Left renal pelvis (tissue), 4 donors: ENCODE results near the gene DGKG. TPM values are rescaled to one million over a fixed set of nuclear protein-coding genes. Genes with fewer than 3 reads are reported as not detected.
A peak's percentile ranks its signal among the peaks of the same experiment; 100 is the strongest.

Experiments
- DNase-seq, 4 donors: peaks; one replicate each; pipeline ENCODE4 v3.0.0-alpha.2; 2013; ENCODE audit warnings: low read depth in 4 of 4, low spot score in 3 of 4
- polyA plus RNA-seq, 4 donors: library from polyadenylated mRNA; unstranded; fragments of 120-200 nt; gene quantifications; one replicate each; pipeline ENCODE4 v1.2.1, GENCODE V29; 2013; ENCODE audit not compliant: insufficient read length in 4 of 4

Gene DGKG
- polyA plus RNA-seq, 4 donors: 0.39 to 0.56 (median 0.50) TPM

DNA sequence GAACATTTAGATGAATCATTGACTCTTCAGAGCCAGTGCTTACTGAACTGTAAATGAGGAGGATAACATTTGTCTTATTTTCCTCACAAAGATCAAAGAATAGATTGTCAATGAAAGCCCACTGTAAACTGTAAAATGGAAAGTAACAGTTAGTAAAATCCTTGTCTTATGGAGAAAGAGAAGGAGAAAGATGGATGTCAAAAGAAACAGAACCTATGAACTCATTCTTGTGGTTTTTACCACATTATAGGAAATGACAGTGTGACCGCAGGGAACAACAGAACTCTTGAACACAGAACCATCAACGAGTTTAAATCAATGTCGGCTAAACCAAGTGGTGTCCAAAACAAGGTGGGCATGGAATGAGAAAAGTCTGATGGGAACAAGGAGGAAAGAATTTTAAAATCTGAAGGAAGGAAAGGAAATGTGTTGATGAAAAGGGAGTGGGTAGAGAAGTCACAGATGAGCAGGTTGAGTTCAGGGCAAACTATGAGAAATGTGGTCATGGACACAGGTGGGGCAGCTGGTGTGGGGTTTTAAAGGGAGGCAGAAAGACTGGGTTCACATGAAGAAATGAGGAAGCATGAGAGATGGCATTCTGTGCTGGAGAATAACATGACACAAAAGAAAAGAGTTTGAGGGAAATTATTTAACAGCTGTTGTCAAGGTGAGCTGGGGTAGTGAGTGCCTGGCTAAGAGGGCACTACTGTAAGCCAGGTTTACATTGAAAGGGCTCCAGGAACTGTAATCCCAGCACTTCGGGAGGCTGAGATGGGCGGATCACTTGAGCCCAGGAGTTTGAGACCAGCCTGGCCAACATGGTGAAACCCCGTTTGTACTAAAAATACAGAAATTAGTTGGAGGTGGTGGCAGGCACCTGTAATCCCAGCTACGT, 210.7 kb downstream of the DGKG start:
- no peak for DNase-seq

DNA sequence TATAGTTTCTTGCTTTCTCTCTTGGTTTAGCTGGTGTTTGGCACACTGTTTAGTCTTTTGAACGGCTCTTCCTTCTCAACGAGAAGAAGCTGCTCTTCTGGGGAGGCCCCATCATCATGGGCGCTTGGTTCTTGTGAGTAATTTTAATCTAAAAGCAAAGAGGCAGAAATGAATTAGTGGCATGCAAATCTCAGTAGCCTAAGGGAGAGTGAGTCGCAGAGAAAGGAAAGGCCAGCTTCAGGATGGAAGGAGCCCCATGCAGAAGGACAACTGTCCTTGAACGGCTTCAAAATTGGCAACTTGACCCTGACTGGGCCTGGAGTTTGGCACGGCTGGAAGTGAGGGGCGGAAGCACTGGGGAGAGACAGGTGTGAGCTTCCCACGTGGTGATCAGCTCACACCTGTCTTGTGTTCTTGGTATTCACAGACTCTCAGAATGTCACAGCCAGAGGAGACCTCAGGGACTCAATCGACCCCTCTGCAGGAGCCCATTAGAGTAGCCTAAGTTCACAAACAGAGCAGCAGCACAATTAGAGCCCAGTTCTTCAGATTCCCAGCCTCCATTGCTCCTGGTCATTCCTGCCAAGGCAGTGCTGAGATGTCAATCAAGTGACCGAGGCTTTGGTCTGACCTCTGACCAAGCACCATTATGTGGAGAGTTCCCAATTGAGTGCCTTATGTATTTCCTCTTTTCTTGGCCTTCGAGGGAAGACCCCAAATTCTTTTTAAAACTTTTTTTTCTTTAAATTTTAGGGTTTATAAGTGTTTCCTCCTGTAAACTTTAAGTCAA, 211.8 kb downstream of the DGKG start:
- no peak for DNase-seq

DNA sequence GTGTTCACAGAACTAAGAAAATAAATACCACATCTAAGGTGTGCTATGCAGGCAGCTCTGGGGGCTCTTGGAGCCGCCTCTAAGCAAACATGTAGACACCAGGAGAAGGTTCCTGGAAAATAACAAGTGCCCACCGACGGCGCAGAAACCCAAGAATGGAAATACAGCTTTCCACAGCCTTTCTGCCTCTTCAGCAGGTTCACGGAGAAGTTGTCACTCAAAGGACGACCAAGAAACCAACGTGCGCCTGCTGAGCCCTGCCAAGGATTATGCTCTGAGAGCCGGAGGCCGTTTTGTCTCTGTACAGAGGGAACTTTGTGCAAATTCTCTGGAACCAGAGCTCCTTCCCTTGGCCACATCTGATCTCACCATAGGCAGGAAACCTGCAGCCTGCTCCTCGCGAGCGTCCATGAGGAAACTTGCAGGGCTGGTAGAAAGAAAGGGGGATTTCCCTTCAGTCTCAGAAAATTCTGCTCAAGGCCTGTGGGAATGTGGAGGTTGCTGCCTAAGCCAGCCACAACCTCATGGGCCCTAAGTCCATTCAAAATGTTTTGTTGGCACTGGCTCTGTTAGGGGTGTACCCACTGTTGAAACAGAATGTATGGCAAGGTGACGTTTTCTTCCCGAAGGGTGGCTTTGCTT, 212.6 kb downstream of the DGKG start:
- no peak for DNase-seq

DNA sequence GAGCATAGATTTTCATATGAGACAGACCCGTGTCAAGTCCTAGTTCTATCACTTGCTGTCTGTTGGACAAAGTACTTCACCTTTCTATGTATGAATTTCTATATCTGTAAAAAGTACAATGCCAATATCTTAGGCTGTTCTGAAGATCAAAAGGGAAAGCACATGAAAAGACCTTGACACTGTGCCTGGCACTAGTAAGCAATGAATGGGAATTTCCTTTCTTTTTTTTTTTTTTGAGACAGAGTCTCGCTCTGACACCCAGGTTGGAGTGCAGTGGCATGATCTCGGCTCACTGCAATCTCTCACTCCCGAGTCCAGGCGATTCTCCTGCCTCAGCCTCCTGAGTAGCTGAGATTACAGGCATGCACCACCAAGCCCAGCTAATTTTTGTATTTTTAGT, 217.8 kb downstream of the DGKG start:
- no peak for DNase-seq

DNA sequence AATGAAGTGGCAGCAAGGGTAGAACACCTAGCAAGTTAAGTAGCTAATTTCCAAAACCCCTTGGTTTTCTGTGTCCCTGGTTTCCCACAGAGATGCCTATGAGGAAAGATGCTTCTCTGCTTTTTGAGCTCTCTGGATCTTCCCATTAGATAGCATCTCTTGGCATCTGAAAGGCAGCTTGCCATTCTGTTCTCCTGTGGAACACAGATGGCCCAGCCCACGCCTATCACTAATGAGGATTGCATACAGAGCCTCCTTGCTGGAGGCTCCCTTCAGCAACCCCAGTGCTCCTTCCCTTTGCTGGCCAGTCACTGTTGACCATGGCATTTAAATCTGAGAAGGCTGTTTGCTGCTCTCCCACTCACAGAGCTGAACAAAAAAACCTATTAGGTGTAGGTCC, 218.8 kb downstream of the DGKG start:
- no peak for DNase-seq

DNA sequence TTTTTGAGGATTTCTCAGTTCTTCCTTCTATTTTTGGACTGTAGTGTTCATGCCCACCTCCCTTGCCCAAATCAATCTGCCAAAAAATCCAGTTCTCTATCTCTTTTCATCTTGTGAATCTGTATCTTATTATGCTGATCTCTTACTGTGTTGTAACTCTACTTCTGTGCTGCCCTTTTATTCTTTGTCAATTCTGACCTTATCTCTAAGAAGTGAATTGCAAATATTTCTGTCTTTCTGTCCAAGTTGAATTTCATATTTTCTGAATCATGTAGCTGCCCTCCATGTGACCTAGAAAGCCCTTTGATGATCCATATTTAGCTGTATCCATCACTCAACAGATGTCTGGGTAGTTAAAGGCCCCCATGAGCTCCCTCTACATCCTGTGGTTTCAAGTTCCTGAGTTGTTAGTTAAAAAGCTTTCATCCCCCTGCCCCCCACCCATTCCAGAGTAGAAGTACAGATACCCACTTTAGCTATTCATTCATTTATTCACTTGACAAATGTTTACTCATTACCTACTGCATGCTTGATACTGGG, 219.6 kb downstream of the DGKG start:
- no peak for DNase-seq

DNA sequence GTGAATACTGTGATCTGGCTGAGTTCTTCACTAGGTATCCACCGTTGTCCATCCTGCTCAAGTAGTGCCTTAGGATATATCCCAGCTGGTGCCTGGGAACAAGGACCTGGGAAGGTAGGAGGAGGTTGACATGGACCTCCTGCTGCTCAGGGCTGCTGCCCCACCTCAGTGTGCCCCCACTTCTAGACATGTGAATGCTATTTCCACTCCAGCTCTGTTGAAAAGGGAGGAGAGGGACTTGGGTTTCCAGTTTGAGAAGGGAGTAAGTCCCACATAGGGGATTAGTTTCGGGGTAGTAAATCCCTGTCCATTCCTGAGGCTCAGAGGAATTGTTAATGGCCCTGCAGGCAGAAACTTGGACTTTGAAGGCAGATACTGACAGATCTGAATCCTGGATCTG, 220.2 kb downstream of the DGKG start:
- peak in 1 of 4 donors; percentile 47 for DNase-seq

DNA sequence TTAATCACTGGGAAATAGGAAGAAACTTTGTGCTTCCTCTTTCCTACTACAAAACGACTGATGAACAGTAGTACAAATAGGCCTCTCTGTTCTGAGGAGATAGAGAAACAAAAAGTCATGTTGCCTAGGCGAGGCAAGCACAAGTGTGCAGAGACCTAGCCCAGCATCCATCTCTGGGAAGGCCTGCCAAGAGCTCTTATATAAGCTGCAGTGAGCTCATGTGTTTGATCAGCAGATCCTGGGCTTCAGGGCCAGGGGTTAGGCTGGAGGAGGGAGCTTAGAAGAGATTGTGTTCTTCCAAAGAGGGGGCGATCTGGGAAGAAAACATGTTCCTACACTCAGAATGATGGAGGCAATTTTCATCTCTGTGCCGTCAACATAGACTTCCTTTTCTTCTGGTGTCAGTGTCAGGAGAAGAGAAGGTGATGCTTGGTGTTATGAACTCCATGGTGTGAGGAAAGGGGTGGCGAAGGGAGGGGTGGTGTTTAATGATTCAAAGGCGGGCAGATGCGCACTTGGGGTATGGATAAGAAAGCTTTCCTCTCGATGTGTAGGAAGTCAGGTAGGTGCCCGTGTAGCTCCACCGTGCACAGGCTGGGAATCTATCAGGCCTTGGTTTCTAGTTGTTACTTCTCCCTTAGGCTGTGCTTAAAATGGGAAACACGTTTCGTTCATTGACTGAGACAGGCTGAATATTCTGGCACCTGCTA, 223.6 kb downstream of the DGKG start:
- DNase-seq: no peak

DNA sequence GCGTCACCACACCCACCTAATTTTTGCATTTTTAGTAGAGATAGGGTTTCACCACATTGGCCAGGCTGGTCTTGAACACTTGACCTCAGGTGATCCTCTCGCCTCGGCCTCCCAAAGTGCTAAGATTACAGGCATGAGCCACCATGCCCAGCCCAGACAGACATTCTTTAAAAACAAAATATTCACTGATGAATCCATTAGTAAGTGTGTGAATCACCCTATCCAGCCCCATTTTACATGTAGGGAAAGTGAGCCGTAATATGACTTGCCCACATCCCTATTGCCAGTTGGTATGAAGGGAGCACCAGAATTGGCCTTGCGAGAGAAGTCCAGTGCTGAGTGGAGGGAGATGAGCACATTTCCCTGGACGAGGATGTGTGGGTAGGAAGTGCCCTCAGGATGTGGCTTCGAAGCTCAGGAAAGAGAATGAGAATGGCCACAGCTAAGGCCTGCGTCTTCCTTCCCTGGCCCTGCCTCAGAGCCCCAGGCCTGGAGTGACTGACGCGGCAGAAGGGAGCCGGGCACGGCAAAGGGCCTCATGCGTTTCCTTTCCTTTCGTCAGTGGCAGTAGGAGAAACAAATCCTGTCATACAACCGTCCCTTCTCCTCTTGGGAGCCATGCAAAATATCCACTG, 224.9 kb downstream of the DGKG start:
- no peak for DNase-seq

DNA sequence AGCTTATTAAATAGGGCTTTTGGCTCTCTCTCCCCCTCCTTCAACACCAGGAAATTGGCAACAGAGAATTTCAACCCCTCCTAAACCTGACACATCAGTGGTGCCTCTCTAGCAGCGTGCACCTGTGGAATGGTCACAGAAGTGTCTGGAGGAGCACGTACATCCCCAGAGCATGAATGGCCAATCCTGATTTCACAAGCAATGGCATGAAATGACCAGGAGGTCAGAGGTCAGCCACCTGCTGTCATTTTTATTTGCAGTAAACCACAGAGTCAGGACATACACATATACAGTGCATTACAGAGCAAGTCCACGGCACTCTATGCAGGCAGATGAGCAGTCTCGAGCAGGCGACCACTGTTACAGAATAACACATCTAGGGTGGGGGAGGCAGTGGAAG, 228.1 kb downstream of the DGKG start:
- no peak for DNase-seq

DNA sequence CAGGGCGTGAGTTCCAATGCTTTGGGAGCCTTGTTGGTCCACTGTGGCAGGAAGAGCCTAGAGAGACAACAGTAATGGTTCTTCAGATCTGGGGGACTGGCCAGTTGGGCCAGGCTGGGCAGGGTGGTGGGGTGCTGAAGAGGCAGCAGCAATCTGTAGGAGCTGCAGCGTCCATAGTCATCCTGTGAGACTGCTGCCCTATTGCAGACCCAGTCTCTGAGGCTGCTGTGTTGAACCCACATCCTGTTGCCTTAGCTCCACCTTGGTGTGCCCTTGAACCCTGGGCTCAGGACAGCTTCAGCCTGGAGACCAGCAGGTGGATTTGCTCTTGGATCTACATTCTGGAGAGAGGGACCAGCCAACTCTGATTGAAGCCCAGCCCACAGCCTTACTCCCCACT, 229.5 kb downstream of the DGKG start:
- no peak for DNase-seq

DNA sequence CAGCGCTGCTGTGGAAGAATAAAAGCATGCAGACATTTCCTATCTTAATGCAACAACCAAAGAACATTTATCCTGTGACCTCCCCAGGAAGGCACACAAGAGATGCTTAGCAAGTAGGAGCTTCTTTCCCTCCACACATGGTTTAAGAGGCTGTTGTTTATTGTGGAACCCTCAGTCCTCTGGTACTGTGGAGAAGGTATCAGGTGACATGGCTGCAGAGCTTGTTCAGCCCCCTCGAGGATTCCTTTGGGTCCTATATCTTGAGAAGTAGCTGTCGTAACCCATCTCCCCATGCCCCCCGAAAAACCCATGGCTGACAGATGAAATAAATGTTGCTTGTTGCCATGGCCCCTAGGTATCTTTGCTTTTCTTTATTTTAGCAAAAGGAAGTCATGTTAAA, 232.8 kb downstream of the DGKG start:
- no peak for DNase-seq

DNA sequence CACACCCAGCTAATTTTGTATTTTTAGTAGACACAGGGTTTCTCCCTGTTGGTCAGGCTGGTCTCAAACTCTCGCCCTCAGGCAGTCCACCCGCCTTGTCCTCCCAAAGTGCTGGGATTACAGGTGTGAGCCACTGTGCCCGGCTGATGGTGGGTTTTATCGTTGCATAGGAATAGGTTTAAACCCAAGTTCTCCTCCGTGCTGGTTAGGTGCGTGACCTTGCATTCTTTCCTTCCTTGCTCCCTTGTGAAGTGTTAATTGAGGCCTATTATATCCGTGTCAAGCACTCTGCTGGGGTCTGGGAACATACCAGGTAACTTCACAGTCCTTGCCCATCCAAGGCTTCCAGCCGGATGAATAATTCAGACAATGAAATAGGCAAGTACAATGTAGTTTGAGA, 233.9 kb downstream of the DGKG start:
- no peak for DNase-seq

DNA sequence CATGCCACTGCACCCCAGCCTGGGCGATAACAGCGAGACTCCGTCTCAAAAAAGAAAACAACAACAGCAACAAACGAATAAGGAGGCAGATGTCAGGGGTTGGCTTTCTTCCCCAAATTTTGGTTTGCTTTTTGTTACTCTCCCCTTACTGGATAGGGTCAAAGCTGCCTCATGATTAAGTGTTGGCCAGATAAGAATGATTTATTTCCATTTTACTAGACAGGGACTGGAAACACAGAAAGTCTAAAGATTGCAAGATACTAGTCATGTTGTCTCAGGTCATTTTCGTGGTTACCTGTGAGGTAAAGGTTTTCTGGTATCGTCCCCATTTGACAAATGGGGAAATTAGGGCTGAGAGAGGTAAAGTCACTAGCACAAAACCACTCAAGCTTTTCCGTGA, 234.6 kb downstream of the DGKG start:
- no peak for DNase-seq

DNA sequence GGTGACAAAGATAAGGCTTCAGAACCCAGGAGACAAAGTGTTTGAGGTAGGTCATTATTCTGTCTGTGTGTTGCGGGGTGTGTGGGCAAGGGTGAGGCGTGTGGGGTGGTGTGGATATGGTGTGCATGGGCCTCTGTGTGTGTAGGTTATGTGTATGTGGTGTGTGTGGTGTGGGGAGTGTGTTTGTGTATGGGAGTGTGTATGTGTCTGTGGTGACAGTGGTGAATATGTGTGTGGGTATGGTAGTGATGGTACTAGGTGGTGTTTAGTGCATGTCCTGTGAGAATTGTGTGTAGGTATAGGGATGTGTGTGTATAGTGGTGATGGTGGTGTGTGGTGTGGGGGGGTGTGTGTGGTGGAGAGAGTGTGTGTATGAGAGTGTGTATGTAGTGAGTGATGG, 236.9 kb downstream of the DGKG start:
- DNase-seq: no peak

DNA sequence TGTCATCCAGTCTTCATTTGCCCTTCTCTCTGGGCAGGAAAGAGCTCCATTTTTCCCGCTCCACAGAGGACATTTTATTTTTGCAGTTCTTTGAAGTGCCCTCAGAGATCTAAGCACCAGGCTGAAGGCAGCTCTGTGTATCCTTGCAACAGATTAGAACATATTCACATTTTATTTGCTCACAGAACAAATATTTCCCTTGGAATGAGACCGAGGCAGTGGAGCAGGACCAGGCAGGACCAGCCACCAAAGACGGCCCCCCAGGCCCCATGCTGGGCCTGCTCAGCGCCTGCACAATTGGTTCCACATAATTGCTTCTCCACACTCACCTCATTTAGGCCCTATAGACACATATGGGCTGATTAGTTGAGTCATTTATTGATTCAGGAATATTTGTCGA, 237.4 kb downstream of the DGKG start:
- no peak for DNase-seq

DNA sequence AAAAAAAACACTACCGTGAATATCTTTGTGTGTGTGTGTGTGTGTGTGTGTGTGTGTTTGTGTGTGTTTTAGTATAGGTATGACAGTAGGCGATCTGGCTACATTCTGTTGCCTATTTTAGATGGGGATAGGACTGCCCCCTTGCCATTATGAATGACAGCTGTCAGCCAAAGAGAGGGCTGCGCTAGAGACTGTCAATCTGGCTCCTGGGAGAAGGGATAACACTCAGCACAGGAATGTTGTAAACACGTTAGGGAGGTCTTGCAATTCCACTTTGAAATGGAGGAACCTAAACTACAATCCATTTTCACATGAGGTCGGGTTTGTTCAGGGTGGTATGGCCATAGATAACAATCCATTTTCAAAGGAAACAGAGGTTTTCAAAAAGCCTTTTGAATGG, 239.0 kb downstream of the DGKG start:
- DNase-seq: no peak

DNA sequence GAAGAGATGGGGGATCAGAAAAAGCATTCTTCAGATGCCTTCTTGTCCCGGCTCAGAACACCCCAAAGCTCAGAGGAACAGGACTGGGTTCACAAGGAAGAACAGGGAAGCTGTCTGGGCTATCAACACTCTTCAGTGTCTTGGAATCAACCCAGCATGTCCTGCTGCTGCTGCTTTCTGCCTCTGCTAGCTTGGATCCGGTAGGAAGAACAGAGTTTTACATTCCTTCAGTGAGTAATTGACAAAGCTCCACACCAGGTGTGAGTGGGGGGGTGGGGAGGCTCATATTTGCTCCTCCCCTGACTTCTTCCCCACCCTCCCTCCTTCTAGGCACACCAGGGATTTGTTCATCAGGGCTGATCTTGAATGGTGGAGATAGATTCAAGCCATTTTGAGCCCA, 240.1 kb downstream of the DGKG start:
- DNase-seq: no peak

DNA sequence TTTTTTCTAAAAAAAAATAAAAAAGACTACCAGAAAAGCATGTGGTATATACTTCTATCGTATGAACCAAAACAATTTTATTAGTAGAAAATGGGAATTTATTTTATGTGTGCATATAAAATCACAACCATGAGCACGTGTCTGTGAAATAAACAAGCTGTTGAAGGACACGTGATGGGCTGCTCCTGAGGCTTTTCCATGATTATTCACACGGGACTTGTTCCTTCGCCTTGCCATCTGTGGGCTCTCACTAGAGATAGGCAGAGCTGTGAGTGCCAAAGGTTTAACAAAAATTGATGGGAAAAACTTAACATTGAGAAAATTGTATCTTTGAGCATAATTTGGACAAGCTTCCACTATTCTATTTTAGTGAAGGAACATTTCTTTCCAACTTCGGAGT, 240.8 kb downstream of the DGKG start:
- no peak for DNase-seq

DNA sequence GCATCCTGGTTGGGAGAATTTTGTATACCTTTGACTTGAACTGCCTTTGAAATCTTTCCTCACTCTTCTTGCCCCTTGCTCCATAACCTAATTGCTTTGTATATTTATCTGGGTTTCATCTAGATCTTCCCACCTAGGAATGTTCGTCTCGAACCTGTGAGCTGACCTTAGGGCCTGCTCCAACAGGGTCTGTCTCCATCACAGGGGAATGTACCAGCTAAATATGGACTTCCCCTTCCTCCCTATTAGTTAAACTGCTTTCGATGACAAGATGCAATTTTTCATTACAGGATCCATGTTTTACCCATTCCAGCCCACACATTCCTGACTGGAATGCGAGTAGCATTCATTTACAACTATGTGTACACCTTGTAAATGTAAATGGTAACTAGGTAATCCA, 242.5 kb downstream of the DGKG start:
- DNase-seq: no peak
